Thyroid gland (tissue), 4 donors: Measurements from ENCODE around the gene EFL1. TPM values are rescaled to one million over a fixed set of nuclear protein-coding genes. Genes with fewer than 3 reads are reported as not detected.
A peak's percentile ranks its signal among the peaks of the same experiment; 100 is the strongest.
"Not testable (repeated sequence)": the region's sequence is repeated elsewhere in the genome, so short reads cannot be mapped to it uniquely, and the experiment has no call there.

Source experiments
- DNase-seq, 2 donors: peaks; one replicate each; pipeline ENCODE4 v3.0.0-alpha.2; 2019
- H3K27ac ChIP-seq, 3 donors: fragments of 200-600 bp; sonication (generic); 1 replicate in 2 of 3; 2 replicates in 1 of 3; pipeline ENCODE4 v1.5.1; 2016 to 2019; ENCODE audit warnings: mild to moderate bottlenecking in 1 of 3, moderate library complexity in 1 of 3
- H3K27me3 ChIP-seq: fragments of 200-600 bp; sonication (generic); one replicate; pipeline ENCODE4 v1.5.1; 2019
- H3K36me3 ChIP-seq, 2 donors: fragments of 200-600 bp; sonication (generic); one replicate each; pipeline ENCODE4 v1.5.1; 2016 to 2019
- H3K4me1 ChIP-seq, 2 donors: fragments of 200-600 bp; sonication (generic); one replicate each; pipeline ENCODE4 v1.5.1; 2017 to 2019
- H3K4me3 ChIP-seq, 3 donors: fragments of 200-600 bp; sonication (generic); replicated peaks in 1 of 3; 1 replicate in 2 of 3; 2 replicates in 1 of 3; pipeline ENCODE4 v1.5.1; 2016; ENCODE audit warnings: mild to moderate bottlenecking in 1 of 3
- H3K9me3 ChIP-seq: fragments of 200-600 bp; sonication (generic); one replicate; pipeline ENCODE4 v1.5.1; 2017
- POLR2A ChIP-seq, 2 donors: fragments of 450-650 bp; IDR thresholded peaks; one replicate each; pipeline ENCODE4 v1.6.1; 2017; ENCODE audit warnings: antibody characterized with exemption in 2 of 2, mild to moderate bottlenecking in 2 of 2, moderate library complexity in 1 of 2
- WGBS, 2 donors: methylation state at CpG; one replicate each; pipeline ENCODE4 v1.1.5; 2017; 5-methylcytosine and 5-hydroxymethylcytosine counted together
- intact Hi-C: fragments of 100-400 bp; cut with DNase I; formaldehyde crosslinking; loops from one replicate; pipeline ENCODE4 v1.15.1; 2023
- total RNA-seq, 4 donors: library from RNA; depleted of rRNA; stranded (reverse); fragments of >200 nt; gene quantifications; one replicate each; pipeline ENCODE4 v1.2.3, GENCODE V29; 2016
- TF ChIP-seq, protein P1 (sequence below), 6 experiments: fragments of 200-600 bp in 3 of 6; fragments of 450-650 bp in 3 of 6; sonication (generic) in 3 of 6; IDR thresholded peaks; one replicate each; pipeline ENCODE4 v1.5.1; 2016 to 2019; ENCODE audit warnings: antibody characterized with exemption in 6 of 6, mild to moderate bottlenecking in 2 of 6, inconsistent platforms in 1 of 6, moderate library complexity in 1 of 6

Gene EFL1
- total RNA-seq, 4 donors from 2014 or later: 10.3 to 29.8 (median 17.5) TPM

DNA sequence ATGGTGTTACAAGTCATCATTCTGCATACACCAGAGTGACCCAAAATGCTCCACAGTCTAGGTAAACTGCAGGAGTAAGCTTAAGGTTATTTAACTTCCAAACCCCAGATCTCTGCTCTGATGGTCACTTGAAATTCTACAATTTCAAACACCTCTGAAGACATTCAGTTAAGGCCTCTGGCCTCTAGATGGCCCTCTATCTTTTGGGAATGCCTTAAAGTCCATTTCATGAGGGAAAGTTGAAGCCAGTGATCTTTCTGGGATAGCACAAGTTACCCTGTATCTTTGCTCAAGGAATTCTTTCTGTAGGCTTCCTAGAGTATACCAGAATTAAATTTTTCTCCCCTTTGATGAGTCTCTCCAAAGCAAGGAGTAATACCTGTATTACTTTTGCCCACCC, 18.7 kb upstream of the EFL1 start:
- DNase-seq, H3K4me1 ChIP-seq, H3K27me3 ChIP-seq, H3K36me3 ChIP-seq, H3K9me3 ChIP-seq, H3K27ac ChIP-seq, H3K4me3 ChIP-seq, intact Hi-C loops: not testable (repeated sequence)
- TF ChIP-seq, protein P1, sequence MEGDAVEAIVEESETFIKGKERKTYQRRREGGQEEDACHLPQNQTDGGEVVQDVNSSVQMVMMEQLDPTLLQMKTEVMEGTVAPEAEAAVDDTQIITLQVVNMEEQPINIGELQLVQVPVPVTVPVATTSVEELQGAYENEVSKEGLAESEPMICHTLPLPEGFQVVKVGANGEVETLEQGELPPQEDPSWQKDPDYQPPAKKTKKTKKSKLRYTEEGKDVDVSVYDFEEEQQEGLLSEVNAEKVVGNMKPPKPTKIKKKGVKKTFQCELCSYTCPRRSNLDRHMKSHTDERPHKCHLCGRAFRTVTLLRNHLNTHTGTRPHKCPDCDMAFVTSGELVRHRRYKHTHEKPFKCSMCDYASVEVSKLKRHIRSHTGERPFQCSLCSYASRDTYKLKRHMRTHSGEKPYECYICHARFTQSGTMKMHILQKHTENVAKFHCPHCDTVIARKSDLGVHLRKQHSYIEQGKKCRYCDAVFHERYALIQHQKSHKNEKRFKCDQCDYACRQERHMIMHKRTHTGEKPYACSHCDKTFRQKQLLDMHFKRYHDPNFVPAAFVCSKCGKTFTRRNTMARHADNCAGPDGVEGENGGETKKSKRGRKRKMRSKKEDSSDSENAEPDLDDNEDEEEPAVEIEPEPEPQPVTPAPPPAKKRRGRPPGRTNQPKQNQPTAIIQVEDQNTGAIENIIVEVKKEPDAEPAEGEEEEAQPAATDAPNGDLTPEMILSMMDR (IDR thresholded peaks at IDR 0.05): peak in 2 of 6 experiments; percentile 11 to 23

DNA sequence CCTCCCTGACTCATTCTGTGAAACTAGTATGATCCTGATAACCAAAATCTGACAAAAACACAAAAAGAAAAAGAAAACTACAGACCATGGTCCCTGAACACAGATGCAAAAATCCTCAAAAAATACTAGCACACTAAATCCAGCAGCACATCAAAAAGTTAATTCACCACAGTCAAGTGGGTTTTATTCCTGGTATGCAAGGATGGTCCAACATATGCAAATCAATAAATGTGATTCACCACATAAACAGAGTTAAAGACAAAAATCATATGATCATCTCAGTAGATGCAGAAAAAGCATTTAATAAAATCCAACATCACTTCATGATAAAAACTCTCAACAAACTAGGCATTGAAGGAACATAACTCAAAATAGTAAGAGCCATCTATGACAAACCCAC, 12.9 kb upstream of the EFL1 start:
- no peaks in the 10 kb centered on the region for H3K4me1 ChIP-seq
- H3K9me3 ChIP-seq: no peaks in the 10 kb centered on the region
- intact Hi-C loops: no loop called here
- no peak overlapping the region for H3K4me3 ChIP-seq
- no peaks in the 10 kb centered on the region for H3K27me3 ChIP-seq
- TF ChIP-seq, protein P1 (IDR thresholded peaks at IDR 0.05): no peak
- TF ChIP-seq POLR2A (IDR thresholded peaks at IDR 0.05): no peak
- no peaks in the 10 kb centered on the region for H3K36me3 ChIP-seq
- no peak for DNase-seq
- H3K27ac ChIP-seq: no peak overlapping the region

DNA sequence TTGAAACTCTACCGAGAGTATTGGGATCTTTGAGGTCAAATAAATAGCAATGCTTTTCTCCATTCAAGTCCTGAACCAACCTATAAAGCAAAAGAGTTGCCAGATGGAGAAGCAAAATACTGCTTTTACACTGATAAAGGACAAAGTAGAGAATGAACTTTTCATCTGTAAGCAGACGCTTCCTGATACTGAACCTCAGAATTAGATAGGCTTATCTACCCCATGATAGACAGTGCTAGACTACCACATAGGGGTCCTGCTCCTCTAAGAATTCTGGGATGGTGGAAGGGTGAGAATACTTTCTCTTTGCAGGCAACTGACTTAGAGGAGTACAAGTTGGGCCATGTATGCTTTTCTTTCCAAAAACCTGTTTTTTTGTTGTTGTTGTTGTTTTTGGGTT, 9.6 kb upstream of the EFL1 start:
- Histone ChIP-seq H3K27me3 (no peaks in the 10 kb centered on the region), H3K36me3 (no peaks in the 10 kb centered on the region), H3K4me3 (no peak overlapping the region), H3K9me3 (no peaks in the 10 kb centered on the region), H3K4me1 (no peaks in the 10 kb centered on the region), H3K27ac (no peak overlapping the region)
- TF ChIP-seq POLR2A (IDR thresholded peaks at IDR 0.05): no peak
- TF ChIP-seq, protein P1 (IDR thresholded peaks at IDR 0.05): no peak
- DNase-seq: no peak
- 77 to 90% methylated on average over 2 of the region's 2 CpGs for WGBS, 2 donors
- intact Hi-C loops: no loop called here

DNA sequence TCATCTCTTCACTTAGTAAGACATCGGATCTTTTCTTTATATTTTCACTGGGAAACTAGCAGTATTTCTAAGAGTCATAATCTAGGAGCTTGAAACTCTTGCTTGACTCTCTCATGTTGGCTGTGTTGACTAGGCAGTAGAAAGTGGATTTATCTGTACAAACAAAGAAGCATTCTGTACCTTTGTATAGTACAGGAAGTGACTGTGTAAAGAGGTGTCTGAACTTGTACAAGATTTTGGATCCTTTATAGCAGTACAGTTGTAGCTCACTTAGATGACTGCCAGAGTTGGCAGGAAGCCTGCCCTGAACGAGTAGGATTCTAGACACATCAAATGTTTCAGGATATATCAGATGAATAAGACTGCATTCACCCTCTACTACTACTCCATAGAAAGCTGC, 5.9 kb upstream of the EFL1 start:
- intact Hi-C loops, H3K4me3 ChIP-seq, H3K36me3 ChIP-seq, DNase-seq, H3K27ac ChIP-seq, H3K9me3 ChIP-seq, H3K4me1 ChIP-seq, H3K27me3 ChIP-seq: not testable (repeated sequence)
- 41 to 65% methylated on average over 2 of the region's 2 CpGs for WGBS, 2 donors

DNA sequence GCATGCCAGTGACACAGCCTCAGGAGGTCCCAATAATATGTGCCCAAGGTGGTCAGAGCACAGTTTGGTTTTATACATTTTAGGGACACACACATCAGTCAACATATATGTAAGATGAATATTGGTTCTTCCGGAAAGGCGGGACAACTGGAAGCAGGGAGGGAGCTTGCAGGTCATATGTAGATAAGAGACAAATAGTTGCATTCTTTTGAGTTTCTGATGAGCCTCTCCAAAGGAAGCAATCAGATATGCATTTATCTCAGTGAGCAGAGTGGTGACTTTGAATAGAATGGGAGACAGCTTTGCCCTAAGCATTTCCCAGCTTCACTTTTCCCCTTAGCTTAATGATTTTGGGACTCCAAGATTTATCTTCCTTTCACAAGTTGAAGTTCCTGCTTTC, 4.6 kb upstream of the EFL1 start:
- intact Hi-C loops, H3K27me3 ChIP-seq, H3K36me3 ChIP-seq, H3K4me3 ChIP-seq, DNase-seq, H3K27ac ChIP-seq, H3K9me3 ChIP-seq, H3K4me1 ChIP-seq: not testable (repeated sequence)
- WGBS, 2 donors: 84 to 85% methylated on average over 2 of the region's 2 CpGs

DNA sequence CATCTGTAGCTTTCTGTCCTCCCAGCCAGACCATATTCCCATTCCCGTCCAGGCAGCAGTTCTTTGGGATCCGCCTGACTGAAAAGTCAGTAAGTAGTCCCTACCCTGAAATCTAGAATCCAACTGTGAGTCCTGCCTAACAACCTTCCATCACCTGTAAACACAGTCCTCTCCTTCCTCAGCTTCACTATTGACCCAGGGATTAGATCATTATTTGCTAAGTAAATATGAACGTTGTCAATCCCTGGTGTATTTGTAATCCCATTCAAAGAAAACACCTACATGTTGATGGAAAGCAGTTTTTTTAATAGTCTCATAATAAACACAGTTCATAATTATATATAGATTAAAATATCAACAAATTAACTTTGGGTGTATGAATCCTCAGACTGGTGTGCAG, 816 bp upstream of the EFL1 start:
- no peaks in the 10 kb centered on the region for H3K36me3 ChIP-seq
- peaks cover 6 to 15% of the 10 kb centered on the region in 2 donors for H3K4me1 ChIP-seq
- intact Hi-C loops: no loop called here
- TF ChIP-seq, protein P1 (IDR thresholded peaks at IDR 0.05): no peak
- no peak for TF ChIP-seq POLR2A (IDR thresholded peaks at IDR 0.05)
- no peak overlapping the region for H3K27ac ChIP-seq
- DNase-seq: no peak
- peak overlapping the region in 1 of 3 donors; percentile 83 for H3K4me3 ChIP-seq
- no peaks in the 10 kb centered on the region for H3K27me3 ChIP-seq
- WGBS, 2 donors: 33 to 36% methylated on average over 3 of the region's 3 CpGs
- H3K9me3 ChIP-seq: no peaks in the 10 kb centered on the region

DNA sequence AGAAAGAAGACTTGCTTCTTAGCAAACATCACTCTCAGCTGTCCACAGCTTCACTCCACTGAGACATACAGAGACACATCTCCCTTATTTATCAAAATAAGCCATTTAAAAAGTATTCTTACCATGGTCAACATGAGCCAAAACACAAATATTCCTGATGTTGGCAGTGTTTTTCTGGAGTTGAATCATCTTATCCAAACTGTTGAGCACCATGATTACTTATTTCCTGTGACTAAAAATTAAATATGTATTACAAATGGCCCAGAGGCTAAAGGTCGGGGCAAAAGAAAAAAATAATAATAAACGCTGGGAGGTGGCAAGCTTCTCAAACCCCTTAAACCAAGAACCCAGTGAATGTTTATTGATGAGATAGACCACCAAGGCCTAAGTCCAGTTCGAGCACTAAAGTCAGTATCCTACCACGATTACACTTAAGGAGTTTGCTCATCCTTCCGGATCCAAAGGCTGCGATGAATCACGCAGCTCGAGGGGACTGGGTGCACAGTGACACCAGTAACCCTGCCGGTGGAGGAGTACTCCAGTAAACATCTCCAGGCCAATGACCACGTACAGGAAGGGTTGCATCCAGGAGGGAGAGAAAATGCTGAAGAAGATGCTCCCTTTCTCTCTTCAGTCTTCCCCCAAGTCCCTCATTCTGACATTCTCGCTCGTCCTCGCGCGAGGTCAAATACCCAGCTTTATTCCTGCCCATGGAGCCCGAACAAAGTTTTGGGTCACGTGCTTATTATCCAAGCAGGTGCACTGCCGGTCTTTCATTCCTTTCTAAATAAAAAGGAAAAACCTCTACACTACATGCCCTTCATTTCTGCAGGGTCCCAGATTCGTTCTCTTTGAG, 740 bp downstream of the EFL1 start:
- H3K36me3 ChIP-seq, H3K27me3 ChIP-seq, H3K9me3 ChIP-seq, intact Hi-C loops: not testable (repeated sequence)
- Histone ChIP-seq H3K4me1 (peaks cover 6 to 15% of the 10 kb centered on the region in 2 donors), H3K4me3 (peak overlapping the region; percentile 78 to 83 (median 82)), H3K27ac (peak overlapping the region in 2 of 3 donors; percentile 51 to 64)
- WGBS, 2 donors: 5 to 6% methylated on average over 18 to 19 of the region's 19 CpGs
- DNase-seq: peak in 1 of 2 donors; percentile 11

DNA sequence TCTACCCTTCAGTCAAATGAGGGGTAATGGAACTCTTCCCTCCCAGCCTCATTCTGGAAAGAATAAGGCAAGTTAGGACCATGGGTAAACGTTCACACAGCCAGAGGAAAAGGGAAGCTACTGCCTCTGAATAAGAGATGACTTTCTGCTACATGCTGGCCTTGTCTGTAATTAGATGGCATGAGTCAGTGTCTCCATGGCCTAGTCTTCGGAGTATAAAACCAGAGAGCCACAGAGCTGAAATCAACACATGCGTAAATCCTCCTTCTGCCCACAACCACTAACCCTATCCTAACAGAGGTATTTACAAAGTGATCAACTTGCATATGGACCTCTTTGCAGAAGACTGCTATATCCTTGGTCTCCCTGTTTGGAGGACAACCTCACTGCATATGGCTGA, 14.3 kb downstream of the EFL1 start:
- intact Hi-C loops, H3K4me1 ChIP-seq, H3K27me3 ChIP-seq, H3K27ac ChIP-seq, DNase-seq, H3K4me3 ChIP-seq, H3K36me3 ChIP-seq, H3K9me3 ChIP-seq: not testable (repeated sequence)
- 89 to 95% methylated on average over 2 to 3 of the region's 3 CpGs for WGBS, 2 donors

DNA sequence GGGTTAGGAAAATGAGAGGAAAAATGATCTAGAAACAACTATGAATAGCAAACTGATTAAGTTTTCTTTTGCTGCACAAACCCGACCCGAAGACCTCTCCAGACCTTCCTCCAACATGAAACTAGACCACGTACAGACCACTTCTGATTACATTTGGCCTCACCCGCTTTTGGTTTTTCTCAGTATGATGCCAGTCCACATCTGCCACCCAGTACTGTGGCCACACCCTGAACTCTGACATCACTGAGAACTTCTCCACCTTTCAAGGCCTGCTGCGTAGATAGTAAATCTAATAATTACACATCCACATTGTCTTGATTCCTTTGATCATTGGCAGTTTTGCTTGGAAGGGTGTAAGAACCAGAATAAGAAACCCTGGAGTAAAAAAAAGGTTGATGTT, 16.6 kb downstream of the EFL1 start:
- H3K4me1 ChIP-seq, DNase-seq, intact Hi-C loops, H3K36me3 ChIP-seq, H3K4me3 ChIP-seq, H3K27ac ChIP-seq, H3K27me3 ChIP-seq, H3K9me3 ChIP-seq: not testable (repeated sequence)
- WGBS, 2 donors: 94 to 95% methylated on average over 5 of the region's 5 CpGs
